ENCODE data around the gene ENTR1.

Gene ENTR1, protein sequence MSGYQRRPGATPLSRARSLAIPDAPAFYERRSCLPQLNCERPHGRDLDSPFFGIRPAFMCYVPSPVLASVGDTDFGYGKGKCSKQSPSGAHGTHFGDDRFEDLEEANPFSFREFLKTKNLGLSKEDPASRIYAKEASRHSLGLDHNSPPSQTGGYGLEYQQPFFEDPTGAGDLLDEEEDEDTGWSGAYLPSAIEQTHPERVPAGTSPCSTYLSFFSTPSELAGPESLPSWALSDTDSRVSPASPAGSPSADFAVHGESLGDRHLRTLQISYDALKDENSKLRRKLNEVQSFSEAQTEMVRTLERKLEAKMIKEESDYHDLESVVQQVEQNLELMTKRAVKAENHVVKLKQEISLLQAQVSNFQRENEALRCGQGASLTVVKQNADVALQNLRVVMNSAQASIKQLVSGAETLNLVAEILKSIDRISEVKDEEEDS

DNA sequence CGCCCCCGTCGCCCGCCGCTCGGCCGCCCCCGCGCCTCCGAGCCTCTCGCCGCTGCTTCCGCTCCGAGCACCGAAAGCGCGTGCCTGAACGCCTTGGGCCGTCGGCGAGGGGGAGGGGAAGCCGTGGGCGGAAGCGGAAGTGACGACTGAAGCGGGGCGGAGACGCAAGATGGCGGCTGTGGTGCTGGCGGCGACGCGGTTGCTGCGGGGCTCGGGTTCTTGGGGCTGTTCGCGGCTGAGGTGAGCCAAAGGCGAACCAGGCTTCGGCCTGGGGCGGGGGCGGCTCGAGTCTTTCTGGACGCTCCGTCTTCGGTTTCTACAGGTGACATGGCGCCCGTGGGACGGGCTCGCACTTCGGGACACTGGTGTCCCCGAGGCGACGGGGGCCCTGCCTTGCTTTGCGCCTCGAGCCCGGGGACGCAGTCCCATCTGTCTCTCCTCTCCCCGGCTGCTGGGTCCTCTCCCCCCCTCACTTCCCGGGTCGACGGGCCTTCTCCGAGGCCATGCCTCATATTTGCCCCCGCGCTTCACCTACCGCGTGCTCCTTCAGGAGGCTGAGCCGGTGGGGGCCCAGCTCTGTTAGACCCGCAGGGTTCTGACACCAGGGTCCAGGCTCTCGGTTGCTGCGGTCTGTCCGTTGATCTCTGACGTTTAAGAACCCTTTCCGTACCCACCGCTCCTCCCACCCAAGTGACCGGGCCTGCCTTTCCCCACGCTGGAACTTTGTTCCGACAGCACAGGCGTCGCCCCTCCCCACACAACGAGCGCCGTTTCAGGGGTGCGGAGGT, at the start of gene ENTR1, which contains the start of gene PMPCA:
ENTR1 (minus strand) TSS at position 115 of the 788 bp plus-strand sequence. CDS start 217 bp downstream, outside the sequence.
PMPCA (plus strand) TSS at position 159 of the 788 bp plus-strand sequence; CDS start at position 170, 11 bp downstream.
- in situ Hi-C loops (cut with HindIII; ENCODE audit: low sequenced_read_pairs), result no loop called here

DNA sequence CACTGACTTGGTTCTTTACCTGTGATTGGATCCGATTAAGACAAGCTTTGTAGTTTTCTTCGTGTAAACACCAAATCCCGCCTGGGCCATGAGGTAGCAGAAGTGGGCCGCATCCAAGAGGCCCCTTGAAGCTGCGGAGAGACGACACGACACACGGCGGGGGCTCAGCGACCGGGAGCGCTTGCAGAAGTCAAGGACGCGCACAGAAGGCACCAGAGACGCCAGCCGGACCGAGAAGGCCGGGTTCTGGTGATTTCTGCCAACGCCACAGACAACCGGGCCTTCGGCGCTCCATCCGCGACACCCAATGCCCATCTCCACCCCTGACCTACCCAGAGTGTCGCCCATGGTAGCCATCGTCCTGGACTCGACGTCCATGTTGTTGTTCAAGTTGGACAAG, 49.0 kb upstream of the ENTR1 start:
- in situ Hi-C loops (cut with HindIII; ENCODE audit: low sequenced_read_pairs), result no loop called here

DNA sequence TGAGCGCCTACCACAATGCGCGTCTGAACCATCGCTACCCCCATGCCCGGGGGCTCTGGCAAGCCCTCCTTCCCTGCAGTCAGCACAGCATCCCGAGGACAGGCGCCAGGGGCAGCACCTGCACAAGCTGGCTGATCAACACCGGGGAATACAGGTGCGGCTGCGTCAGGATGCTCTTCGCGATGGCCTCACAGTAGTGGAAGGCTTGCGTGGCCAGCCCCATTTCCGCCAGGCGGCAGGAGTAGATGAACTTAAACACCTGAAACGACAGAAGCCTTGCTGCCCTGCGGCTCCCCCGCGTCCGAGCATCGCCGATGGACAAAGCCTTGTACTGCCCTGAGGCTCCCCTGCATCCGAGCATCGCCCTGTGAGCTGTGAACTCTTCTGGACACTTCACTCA, 46.9 kb upstream of the ENTR1 start:
- in situ Hi-C loops (cut with HindIII; ENCODE audit: low sequenced_read_pairs), result no loop called here

DNA sequence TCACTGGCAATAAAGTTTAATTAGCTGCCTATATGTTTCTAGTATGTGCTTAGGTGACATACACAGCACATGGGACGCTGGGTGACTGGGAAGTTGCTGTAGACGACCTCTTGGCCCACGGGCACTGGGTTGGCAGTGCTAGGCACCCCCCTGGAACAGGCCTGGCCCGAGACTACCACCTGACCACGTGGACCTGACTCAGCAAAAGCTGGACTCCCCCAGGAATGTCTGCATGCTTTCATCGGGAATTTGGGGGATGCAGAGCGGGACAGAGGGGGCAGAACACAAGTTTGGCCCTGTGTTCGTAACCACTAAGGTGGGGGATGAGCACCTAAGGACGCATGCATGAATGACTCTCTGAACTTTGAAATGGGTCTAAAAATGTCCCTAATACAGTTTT, 45.8 kb upstream of the ENTR1 start:
- in situ Hi-C loops (cut with HindIII; ENCODE audit: low sequenced_read_pairs), result no loop called here

DNA sequence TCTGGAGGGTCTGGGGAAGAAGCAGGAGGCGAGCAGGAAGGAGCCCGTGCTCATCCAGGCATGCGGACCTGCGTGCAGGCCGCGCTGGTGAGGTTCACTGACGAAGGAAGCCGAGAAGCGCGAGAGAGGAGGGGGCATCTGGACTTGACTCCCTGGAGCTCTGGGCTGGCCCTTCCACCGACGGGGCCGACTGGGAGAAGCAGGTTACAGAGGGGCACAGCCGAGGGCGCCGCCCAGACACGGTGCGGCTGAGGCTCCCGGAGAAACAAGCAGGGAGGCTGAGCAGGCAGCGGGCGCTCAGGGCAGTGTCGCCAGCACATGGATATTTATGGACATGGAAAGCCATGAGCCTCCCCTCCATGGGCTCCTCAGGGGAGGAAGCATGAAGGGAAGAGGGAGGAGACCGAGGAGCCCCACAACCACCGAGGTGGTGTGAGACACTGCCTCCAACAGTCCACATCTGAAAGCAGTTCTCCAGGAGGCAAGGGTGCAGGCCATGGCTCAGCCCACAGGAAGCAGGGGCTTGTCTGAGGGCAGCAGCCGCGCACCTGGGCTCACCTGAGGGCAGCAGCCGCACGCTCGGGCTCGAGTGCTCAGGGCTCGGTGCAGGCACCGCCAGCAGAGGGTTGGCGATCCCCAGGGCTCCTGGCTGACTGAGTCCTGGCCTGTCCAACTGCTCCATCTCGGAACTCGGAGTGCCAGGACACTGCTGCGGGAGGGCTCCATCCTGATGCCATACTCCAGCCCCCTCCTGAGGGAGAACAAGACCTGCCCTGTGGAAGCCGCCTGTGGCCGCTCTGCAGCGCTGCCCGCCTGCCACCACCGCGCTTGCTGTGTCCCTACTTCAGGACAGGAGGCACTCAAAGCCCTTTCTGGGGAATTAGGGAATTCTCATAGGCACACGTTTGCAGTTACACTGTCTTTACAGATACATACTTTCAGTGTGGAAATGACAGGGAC, 44.9 kb upstream of the ENTR1 start:
- in situ Hi-C loops (cut with HindIII; ENCODE audit: low sequenced_read_pairs), result no loop called here

DNA sequence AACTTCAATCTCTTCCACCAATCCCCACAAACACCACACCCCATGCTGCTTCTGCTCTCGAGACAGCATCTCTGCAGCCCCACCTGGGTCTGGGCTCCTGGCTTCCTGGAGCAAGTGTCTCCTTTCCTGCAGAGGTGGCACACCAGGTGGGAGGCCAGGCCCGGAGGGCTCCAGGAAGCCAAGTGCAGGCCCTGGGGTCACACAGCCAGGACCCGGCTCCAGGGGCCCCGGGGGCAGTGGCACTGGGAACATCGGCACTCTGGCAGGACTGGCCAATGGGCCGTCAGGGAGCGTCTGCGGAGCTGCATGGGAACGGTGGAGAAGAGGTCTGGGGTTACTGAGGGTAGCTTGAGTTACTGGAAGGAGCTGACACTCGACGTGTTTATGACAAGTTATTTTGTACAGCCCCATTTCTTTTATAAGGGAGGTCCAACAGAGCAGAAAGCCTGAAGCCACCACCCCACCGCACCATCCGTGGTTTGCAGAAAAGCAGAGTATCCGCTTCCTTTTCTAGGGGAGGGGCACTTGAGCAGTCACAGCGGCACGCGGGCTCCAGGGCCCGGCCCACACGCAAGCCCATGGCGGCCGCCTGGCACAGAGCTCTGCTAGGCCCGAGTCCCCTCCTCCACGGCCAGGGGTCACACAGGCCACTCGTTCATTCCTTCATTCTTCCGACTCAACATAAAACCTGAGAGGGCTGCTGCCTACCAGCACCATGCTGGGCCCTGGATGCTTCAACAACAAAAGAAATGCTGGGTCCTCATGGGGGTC, 43.8 kb upstream of the ENTR1 start:
- in situ Hi-C loops (cut with HindIII; ENCODE audit: low sequenced_read_pairs), result no loop called here

DNA sequence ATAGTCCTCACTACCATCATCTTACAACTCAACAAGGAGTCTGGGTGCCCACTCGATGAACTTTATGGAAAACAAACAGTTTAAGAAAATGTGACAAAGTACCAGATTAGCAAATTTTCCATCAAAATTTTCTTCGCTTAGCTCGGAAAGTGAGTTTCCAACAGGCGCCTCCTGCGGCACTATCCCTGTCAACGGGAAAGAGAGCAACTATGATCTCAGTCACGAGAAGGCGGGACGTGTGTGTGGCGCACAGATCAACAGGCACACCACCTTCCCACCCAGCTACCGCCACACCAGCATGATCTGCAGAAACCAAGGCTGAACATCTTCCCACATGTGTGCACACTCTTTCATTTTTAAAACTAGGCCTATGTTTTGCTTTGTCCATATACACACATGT, 42.9 kb upstream of the ENTR1 start:
- in situ Hi-C loops (cut with HindIII; ENCODE audit: low sequenced_read_pairs), result no loop called here

DNA sequence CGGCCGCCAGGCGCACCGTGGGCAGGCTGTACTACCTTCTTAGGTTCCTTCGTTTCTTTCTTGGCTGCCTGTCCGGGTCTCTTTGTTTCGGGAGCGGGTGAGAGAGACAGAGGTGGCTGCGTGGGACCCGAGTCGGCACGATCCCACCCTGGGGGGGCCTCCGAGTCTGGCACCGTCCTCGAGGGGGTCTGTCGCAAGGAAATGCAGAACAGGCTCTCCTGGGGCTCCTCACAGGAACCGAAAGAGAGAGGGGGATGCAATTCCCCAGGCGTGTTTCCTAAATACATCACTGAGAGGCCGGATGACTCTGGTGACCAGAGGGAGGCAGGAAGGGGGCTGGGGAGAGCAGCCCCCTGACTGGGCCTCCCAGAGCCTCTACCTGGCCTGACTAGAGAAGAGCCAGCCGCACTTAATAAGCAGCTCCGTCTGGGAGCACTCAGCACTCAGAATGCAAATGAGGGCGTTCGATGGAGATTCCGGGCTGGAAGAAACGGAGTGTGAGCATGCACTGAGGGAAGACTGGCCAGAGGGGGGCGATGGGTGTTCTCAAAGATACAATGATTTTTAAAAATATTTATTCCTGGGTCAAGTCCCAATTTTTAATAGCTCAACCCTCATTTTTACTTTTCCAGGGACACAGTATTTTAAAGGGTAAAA, 40.9 kb upstream of the ENTR1 start:
- in situ Hi-C loops (cut with HindIII; ENCODE audit: low sequenced_read_pairs), result no loop called here

DNA sequence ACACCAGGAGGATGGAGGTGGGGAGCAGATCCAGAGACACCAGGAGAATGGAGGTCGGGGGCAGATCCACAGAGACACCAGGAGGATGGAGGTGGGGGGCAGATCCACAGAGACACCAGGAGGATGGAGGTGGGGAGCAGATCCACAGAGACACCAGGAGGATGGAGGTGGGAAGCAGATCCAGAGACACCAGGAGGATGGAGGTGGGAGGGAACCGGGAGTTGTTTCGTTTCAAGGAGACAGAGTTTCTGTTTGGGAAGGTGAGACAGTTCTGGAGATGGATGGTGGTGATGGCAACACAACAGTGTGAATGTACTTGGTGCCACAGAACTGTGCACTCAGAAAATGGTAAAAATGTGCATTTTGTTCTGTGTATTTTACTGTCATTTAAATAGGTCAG, 38.2 kb upstream of the ENTR1 start:
- in situ Hi-C loops (cut with HindIII; ENCODE audit: low sequenced_read_pairs), result loop anchor here (5.0 to 10.0 kb wide), 4 partner anchors 39 to 204 kb away; partner anchors contain the start of gene QSOX2

DNA sequence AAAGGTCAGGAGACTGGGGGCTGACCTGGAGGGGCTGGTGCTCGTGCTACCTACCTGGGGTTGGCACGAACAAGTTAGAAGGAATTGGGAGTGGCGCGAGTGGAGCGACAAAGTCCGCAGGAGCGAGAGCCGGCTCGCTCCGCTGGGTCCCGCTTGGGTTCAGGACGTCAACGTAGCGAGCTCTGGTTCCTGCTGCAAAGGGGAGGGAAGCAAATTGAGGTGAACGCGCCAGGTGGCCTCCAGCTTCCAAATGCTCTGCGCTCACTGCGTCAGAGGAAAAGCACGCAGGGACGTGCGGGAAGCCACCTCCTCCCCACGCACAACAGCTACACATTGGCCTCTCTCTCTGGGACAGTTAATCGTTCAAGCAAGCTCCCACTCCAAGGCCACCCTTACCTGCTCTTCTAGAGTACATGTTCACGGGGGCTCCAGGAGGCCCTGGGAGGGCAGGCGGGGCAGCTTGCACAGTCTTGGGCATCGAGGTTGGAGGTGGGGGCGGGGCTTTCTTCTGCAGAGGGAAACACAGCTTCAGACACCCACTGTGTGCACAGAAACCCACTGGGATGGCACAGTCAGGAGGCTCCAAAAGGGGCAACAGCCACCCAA, 36.9 kb upstream of the ENTR1 start:
- in situ Hi-C loops (cut with HindIII; ENCODE audit: low sequenced_read_pairs), result loop anchor here (5.0 to 10.0 kb wide), 4 partner anchors 40 to 202 kb away; partner anchors contain the start of gene QSOX2

DNA sequence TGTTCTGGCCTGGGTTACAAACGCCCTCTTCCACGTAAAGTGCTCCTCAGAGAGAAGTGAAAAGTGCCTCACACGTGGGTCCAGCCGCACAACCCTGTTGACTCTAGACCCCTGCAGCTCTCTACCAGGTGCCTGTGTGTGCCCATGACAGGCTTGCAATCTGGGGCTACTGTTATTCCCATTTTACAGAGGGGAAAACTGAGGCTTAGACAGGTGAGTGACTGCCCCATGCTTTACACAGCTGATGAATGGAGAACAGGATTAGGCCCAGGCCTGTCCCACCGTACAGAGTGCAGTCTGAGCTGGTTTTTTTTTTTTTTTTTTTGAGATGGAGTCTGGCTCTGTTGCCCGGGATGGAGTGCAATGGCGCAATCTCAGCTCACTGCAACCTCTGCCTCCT, 35.4 kb upstream of the ENTR1 start:
- in situ Hi-C loops (cut with HindIII; ENCODE audit: low sequenced_read_pairs), result loop anchor here (5.0 to 10.0 kb wide), 4 partner anchors 42 to 201 kb away; partner anchors contain the start of gene QSOX2

DNA sequence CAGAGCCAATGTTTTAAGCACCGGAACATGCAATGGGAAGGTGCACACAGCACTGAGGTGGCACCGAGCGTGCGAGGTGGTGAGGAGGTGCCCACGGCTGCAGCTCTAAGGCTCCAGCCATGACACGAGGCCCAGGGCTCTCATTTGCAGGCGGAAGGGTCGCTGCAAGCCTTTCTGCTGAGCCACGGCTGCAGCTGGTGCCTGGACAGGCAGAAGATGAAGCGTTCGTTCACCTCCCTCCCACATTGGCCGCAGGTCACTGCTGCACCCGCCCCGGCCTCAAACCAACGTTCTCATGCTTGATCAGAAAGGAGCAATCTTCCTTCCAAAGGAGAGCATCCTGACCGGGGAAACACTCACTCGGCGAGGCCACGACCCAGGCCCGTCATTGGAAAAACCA, 33.7 kb upstream of the ENTR1 start:
- in situ Hi-C loops (cut with HindIII; ENCODE audit: low sequenced_read_pairs), result loop anchor here (10.0 kb wide), 2 partner anchors 111 to 199 kb away; partner anchors contain the start of gene QSOX2

DNA sequence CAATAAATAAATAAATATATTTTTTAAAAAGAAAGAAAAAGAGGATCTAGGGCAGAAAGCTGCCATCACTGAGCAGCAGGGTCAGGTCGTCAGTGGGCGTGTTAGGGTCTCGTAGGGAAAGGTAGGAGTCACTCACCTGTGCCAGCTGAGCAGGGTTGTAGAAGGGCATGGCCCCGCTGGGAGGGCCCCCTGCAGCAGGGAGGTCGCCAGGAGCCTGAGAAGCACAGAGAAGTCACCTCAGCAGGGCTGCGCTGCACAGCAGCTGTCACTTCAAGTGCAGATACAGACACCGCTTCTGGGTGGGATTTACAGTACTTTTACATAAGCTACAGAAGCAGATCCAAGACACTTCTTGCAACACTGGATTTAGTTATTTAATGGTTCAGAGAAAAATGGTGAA, 33.3 kb upstream of the ENTR1 start:
- in situ Hi-C loops (cut with HindIII; ENCODE audit: low sequenced_read_pairs), result loop anchor here (10.0 kb wide), 2 partner anchors 111 to 199 kb away; partner anchors contain the start of gene QSOX2

DNA sequence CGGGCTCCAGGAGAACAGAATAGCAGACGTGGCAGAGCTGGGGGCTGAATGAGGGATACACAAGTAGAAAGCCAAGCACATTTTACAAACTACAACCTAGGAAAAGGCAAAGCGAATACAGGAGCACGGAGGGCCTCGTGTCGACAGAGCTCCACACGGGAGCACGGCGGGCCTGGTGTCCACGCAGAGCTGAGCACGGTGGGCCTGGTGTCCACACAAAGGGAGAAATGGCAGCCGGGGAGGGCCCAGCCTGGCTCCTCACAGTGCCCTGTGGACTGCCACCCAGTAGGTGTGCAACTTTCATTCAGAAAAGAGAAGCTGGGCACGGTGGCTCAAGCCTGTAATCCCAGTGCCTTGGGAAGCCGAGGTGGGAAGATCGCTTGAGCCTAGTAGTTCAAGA, 32.7 kb upstream of the ENTR1 start:
- in situ Hi-C loops (cut with HindIII; ENCODE audit: low sequenced_read_pairs), result loop anchor here (10.0 kb wide), 2 partner anchors 112 to 198 kb away; partner anchors contain the start of gene QSOX2

DNA sequence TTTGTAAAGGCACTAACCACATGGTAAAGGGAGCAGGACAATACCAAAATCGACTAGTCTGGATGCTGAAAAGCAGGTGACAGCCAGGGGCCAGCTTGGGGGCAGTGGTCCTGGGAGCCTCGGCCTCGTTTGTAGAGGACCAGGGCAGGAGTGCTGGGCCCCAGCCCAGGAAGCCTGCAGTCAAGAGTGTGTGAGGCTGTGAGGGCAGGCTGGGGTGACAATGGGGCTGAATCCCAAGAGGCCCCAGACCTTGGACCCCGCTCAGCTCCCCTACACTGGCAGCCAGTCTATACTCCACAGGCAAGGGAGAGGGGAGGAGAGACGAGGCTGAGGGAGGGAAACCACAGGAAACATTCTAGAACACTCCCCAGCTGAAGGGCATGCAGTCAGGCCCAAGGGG, 31.9 kb upstream of the ENTR1 start:
- in situ Hi-C loops (cut with HindIII; ENCODE audit: low sequenced_read_pairs), result loop anchor here (10.0 kb wide), 2 partner anchors 113 to 197 kb away; partner anchors contain the start of gene QSOX2

DNA sequence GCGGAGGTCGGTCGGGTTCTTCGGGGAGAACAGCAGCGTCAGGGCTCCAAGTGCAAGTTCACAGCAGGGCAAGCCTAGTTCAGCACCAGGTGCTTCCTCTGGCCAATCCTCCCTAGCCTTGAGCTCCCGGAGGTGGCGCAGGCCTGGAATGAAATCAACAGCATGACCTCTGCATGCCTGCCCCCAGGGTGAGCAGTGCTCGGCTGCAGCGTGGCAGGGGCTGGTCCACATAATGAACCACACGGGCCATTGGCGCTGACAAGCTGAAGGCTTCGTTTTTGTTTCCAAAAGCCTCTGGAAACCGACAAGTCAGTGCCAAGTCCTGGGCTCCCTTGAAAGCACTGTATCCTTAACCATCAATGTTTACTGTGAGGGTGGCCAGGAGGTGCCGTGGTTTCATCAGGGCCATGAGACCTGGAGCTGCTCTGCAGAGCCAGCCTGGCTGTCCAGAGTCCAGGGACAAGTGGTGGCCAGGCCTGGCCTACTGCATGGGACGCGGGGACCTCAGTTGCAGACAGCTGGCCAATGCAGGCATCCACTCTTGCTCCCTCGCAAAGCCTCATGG, 31.3 kb upstream of the ENTR1 start:
- in situ Hi-C loops (cut with HindIII; ENCODE audit: low sequenced_read_pairs), result loop anchor here (10.0 kb wide), 2 partner anchors 113 to 197 kb away; partner anchors contain the start of gene QSOX2

DNA sequence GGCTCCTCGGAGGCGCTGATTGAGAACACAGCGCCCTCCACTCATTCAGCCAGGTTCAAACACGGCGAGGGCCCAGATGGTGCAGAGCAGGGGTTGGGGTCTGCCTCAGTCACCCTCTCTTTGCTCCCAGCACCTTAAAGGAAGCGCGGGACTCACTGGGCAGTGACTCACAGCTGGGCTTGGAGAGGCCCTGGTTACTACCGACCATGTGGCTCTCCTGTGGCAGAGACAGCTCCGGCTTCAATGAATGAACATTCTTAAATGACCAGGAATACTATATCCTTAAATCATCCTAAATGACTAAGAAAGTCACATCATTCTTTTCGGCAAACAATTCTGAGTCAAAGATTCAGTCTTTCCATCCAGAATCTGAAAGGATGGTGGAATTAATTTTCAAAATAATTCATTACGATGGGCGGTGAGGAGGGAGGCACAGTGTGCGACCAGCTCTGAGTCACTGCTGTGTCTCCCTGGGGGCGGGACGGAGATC, 30.8 kb upstream of the ENTR1 start:
- in situ Hi-C loops (cut with HindIII; ENCODE audit: low sequenced_read_pairs), result loop anchor here (10.0 kb wide), 2 partner anchors 114 to 196 kb away; partner anchors contain the start of gene QSOX2
